ENCODE results near the gene CFAP74. TPM values are rescaled to one million over a fixed set of nuclear protein-coding genes. Genes with fewer than 3 reads are reported as not detected.

CFAP74 gene
- total RNA-seq, 3 donors from 2014 or later = 0.29 to 0.98 TPM; not detected in 1

GRCh38 chr1:1917995-1918900 lies 85.3 kb downstream of the CFAP74 start:
- no peaks in the 10 kb centered on the region for H3K9me3 ChIP-seq
- TF ChIP-seq POLR2A (IDR thresholded peaks at IDR 0.05) (no peak), POLR2AphosphoS5 (IDR thresholded peaks at IDR 0.05) (no peak), CTCF (IDR thresholded peaks at IDR 0.05) (no peak)
- intact Hi-C loops (cut with DNase I; ENCODE audit: low total_unique reads) = no loop called here
- H3K27me3 ChIP-seq = no peaks in the 10 kb centered on the region
- H3K4me3 ChIP-seq = peak overlapping the region; percentile 45 to 84 (median 63)
- H3K27ac ChIP-seq = peak overlapping the region in 1 of 2 donors; percentile 22
- no peaks in the 10 kb centered on the region for H3K36me3 ChIP-seq
- DNase-seq (ENCODE audit: low spot score in 2 of 2) = no peak
- H3K4me1 ChIP-seq = peaks cover 6% of the 10 kb centered on the region in 2 donors

- H3K27me3 ChIP-seq = no peaks in the 10 kb centered on the region
- intact Hi-C loops (cut with DNase I; ENCODE audit: low total_unique reads) = no loop called here
- no peaks in the 10 kb centered on the region for H3K9me3 ChIP-seq
- TF ChIP-seq CTCF (IDR thresholded peaks at IDR 0.05) = no peak
- no peaks in the 10 kb centered on the region for H3K36me3 ChIP-seq
- no peak for DNase-seq (ENCODE audit: low spot score in 2 of 2)
- H3K4me1 ChIP-seq = peaks cover 6% of the 10 kb centered on the region in 2 donors
- H3K27ac ChIP-seq = no peak overlapping the region
- no peak overlapping the region for H3K4me3 ChIP-seq
Measured at GRCh38 chr1:1917304-1917976, 86.1 kb downstream of the CFAP74 start.

DNA sequence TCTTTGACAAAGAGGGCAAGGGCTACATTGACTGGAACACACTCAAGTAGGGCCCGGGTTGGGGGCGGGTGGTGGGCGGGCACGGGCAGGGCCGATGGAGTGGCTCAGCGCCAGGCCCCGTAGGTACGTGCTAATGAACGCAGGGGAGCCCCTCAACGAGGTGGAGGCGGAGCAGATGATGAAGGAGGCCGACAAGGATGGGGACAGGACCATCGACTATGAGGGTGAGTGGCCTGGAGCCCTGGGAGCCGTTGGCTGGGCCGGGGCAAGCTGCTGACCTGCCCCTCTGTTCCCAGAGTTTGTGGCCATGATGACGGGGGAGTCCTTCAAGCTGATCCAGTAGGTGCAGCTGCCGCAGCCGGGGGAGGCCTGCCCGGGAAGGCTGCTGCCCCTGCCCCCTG lies 86.7 kb downstream of the CFAP74 start:
- no peaks in the 10 kb centered on the region for H3K9me3 ChIP-seq
- no peak overlapping the region for H3K4me3 ChIP-seq
- H3K4me1 ChIP-seq = peaks cover 6% of the 10 kb centered on the region in 2 donors
- H3K36me3 ChIP-seq = no peaks in the 10 kb centered on the region
- DNase-seq (ENCODE audit: low spot score in 2 of 2) = no peak
- no peak overlapping the region for H3K27ac ChIP-seq
- intact Hi-C loops (cut with DNase I; ENCODE audit: low total_unique reads) = no loop called here
- TF ChIP-seq POLR2AphosphoS5 (IDR thresholded peaks at IDR 0.05) (no peak), POLR2A (IDR thresholded peaks at IDR 0.05) (no peak), CTCF (IDR thresholded peaks at IDR 0.05) (no peak)
- H3K27me3 ChIP-seq = no peaks in the 10 kb centered on the region

- TF ChIP-seq POLR2A (IDR thresholded peaks at IDR 0.05) (no peak), CTCF (IDR thresholded peaks at IDR 0.05) (no peak), POLR2AphosphoS5 (IDR thresholded peaks at IDR 0.05) (no peak)
- no peaks in the 10 kb centered on the region for H3K9me3 ChIP-seq
- H3K36me3 ChIP-seq = no peaks in the 10 kb centered on the region
- intact Hi-C loops (cut with DNase I; ENCODE audit: low total_unique reads) = no loop called here
- H3K27me3 ChIP-seq = no peaks in the 10 kb centered on the region
- DNase-seq (ENCODE audit: low spot score in 2 of 2) = no peak
- no peak overlapping the region for H3K4me3 ChIP-seq
- H3K4me1 ChIP-seq = peaks cover 6% of the 10 kb centered on the region in 2 donors
- H3K27ac ChIP-seq = no peak overlapping the region
Measured at GRCh38 chr1:1915911-1916840, 87.4 kb downstream of the CFAP74 start.
